GM18505 (cell line): ENCODE data around the gene KRT6A.

Experiments
- ATAC-seq: cut with Tn5 transposase; IDR thresholded peaks from one replicate; pipeline ENCODE4 v1.9.1; 2021; ENCODE audit not compliant: unreplicated experiment
- POLR2A ChIP-seq: IDR thresholded peaks from 4 replicates; pipeline ENCODE4 v1.6.1; 2011; ENCODE audit warnings: borderline replicate concordance; ENCODE audit not compliant: insufficient read depth, insufficient read length; ENCODE audit errors: extremely low read depth

Gene KRT6A

DNA sequence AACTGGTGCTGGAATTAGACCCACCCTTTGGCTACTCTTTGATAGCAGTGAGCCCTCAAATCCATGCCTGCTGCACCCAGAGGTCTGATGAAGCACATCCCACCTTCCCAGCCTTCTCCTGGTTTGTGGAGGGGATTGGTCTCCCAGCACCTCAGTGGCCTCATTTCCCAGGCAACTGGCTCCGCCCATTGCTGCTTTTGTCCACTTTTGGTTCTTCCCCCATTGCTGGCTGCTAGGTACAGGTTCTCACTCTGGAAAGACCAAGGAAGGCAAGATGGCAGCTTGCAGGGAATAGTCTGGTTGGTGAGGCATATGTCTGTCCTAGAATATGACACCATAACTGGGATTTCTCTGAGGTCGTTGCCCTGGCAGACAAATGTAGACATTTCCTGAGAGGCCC lies 37.3 kb upstream of the KRT6A start:
- no peak for TF ChIP-seq POLR2A
- no peak for ATAC-seq

DNA sequence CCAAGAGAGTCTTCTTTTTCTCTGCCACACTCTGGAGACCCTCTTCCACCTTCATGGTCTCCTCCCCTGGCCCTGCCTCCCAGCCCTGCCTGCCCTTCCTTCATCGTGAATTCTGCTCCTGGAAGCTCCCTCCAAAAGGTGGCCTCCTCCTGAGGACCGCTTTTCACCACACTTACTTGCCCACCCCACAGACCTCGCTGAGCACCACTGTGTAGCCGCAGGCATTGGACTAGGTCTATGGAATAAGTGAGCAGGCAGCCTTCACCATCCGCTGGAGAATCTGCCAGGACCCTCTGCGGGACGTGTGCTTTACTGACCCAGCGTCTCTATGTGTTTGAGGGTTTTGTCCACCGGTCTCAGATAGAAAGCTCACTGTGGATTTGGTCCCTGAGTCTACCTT lies 36.8 kb upstream of the KRT6A start:
- ATAC-seq: no peak
- no peak for TF ChIP-seq POLR2A

DNA sequence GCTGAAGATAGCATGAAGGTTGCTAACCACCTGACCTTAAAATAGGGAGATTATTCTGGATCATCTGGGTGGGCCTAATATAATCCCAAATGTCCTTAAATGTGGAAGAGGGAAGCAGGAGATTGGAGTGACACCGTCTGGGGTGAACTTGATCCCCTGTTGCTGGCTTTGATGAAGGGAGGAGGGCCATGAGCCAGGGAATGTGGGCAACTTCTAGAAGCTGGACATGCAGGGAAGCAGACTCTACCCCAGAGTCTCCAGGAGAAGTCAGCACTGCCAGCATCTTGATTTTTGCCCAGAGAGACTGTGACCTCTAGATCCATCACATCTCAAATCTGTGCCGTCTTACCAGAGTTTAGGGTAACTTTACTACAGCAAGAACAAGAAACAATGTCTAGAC lies 36.4 kb upstream of the KRT6A start:
- no peak for ATAC-seq
- no peak for TF ChIP-seq POLR2A

DNA sequence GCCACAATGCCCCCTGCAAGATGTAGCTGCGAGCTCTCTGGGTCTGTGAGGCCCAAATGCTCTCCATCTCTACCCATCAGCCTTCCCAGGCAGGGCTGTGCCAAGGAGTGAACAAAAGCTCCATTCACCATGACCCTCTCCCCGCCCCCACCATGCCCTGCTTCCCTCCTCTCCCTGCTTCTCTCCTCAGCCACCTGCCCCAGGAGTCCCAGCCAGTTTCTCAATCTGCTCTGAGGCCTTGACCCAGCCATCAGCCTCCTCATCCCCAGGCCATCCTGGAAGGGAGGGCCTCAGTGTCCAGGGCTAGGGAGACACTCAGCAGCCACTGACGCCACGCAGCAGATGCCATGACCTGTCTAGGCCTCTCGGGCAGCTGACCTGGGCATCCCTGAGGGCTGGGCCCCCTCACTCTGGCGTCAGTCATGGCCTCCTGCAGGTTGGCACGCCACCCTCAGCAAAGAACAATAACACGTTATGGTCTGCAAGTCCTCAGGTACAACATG lies 35.6 kb upstream of the KRT6A start:
- no peak for TF ChIP-seq POLR2A
- no peak for ATAC-seq

DNA sequence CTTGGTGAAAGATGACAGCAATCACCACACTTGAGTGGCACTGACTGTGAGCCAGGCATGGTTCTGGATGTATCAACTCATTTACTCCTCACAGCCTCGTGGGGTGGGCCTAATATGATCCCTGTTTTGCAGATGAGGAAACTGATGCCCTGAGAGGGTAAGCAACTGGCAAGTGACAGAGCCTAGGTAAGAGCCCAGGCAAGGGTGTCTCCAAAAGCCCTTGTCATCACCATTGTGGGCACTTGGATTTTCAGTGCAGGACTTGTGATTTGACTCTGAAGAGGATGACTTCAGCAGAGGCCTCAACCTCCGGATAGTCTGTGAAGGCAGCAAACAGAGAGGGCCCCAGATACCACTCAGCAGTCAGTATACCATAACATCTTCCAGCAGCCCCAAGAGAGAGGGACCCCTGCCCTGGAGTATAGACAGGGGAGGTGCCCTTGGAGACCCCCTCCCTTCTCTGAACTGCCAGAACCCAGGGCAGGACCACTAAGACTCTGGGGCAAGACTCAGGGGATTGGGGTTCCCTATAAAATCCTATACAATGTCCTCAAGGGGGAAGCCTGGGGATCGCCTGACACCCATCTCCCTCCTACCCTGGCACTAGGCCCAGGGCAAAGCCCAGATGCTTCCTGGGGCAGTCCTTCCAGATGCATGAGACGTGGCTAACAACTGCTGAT lies 34.2 kb upstream of the KRT6A start:
- TF ChIP-seq POLR2A: no peak
- no peak for ATAC-seq

DNA sequence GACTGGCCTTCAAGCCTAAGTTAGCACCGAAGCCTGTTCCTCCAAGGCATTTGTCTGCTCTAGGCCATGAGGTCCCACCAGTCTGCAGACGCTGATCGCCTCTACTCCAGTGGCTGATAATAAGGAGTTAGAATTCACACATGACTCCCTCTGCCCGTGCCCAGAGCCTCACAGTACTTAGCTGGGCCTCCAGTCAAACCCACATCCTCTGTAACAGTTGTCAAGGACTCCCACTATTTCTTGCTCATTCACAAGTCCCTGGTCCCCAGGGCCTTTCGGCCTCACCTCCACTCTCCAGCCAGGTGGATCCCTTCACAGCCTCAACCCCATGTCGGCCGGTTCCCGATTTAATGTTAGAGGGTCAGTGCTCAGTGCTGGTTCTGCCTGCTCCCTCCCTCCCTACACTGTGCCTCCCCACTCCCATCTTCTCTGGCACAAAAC lies 33.5 kb upstream of the KRT6A start:
- no peak for ATAC-seq
- no peak for TF ChIP-seq POLR2A

DNA sequence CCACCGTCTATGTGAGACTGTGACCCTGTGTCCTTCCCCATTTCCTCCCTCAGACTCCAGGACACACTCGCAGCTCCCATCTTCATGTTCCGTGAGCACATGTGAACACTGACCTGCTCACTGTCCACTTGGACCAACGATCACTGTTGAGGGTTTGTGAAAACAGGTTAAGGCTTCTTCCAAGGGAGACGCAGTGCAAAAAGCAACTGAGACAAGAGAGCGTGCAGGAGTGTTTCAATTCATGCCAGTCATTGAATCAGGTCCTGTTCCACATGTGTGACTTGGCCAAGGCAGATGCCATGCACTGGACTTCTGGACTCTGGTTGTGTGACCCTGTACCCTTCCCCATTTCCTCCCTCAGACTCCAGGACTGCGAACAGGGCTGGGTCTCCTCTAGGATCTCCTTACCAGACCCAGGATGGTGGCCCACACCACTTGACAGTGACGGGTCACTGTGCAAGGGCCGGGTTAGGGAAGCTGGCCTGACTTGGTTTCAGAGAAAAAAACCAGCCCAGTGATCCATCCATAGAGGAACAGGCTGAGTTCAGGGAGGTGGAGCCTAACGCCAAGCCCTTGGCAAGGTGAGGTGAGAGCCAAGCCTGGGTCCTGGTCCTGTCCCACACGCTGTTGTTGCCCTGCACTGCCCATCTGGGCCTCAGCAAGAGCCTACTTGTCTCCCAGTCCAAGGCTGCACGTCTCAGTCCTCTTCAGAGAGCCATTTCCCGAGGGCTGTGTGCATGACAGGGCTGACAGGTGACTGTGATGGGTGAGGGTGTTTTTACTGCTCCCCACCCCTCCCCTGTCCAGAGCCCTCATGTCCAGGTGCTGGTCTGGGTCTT lies 32.8 kb upstream of the KRT6A start:
- ATAC-seq: no peak
- TF ChIP-seq POLR2A: no peak

DNA sequence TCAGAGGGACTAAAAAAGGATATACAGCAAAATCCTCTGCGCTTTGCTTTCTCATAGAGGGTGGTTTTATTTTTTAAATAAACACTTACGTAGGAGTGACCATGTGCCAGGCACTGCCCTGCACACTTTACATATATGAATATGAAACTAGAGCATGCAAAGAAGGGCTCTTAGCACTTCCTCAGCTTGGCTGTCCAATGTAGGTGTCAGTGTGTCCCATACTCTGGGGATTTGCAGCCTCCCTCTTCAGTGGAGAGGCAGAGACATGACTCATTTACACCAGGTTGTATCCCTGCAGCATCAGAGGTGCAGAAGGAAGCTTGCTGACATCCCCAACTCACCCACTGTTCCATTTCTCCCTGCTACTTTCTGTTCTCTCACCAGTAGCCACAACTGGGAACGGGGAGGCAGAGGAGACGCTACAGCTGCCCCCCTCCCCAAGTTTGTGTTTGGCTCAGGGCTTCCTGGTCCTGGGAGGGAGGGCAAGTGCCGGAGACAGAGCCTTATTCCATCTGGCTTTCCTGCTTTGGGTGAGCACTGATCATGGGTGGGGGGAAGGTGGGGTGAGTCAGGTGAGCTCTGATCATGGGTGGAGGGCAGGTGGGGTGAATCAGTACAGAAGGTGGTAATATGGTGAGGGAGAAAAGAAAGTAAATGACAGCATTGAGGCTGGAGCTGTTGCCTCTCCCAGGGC lies 32.0 kb upstream of the KRT6A start:
- no peak for TF ChIP-seq POLR2A
- no peak for ATAC-seq

DNA sequence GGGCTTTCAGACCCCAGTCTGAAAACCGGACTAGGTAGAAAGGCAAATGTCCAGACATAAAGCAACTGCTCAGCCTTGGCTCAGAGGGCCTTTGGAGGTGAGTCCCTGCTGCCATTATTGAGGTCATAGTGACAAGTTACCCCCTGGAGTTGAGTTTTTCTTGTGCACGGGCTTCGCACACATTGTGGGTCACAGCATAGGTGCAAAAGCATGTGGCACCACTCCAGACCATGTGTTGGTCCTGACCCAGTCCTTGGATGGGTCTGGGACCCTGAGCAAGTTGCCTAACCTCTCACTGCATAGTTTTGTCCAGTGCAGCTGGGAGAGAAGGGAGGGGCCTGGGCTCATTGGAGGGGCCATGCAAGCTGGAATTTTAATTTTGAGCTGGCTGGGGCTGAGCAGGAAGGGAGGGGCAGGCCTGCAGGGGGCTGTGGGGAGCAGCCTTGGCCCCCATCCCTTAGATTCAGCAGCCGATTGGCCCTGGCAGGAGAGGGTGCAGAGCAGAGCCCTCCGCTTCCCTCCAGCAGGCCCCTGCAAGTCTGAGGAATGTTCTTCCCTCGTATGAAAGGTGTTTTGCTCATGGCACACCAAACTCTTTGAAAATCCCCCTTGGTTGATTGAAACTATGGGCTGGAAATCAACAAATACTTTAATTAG lies 31.3 kb upstream of the KRT6A start:
- no peak for TF ChIP-seq POLR2A
- ATAC-seq: no peak

DNA sequence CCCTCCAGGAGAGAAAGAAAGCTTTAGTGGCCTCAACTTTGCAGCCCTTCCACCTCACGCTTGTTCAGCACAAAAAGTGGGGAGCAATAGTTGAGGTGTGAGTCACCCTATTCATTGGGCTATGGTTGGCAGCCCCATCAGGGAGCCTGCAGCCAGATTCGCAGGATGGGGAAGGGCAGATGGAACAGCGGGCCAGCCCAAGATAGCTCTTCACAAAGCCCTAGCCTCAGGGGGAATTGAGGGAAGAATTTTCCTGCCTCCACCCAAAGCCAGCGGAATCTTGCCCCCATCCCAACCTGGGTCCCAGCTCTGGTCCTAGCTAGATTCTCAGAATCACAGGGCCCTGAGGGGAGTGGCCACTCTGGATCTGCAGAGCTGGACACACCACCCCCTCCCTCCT lies 30.8 kb upstream of the KRT6A start:
- ATAC-seq: no peak
- TF ChIP-seq POLR2A: no peak

DNA sequence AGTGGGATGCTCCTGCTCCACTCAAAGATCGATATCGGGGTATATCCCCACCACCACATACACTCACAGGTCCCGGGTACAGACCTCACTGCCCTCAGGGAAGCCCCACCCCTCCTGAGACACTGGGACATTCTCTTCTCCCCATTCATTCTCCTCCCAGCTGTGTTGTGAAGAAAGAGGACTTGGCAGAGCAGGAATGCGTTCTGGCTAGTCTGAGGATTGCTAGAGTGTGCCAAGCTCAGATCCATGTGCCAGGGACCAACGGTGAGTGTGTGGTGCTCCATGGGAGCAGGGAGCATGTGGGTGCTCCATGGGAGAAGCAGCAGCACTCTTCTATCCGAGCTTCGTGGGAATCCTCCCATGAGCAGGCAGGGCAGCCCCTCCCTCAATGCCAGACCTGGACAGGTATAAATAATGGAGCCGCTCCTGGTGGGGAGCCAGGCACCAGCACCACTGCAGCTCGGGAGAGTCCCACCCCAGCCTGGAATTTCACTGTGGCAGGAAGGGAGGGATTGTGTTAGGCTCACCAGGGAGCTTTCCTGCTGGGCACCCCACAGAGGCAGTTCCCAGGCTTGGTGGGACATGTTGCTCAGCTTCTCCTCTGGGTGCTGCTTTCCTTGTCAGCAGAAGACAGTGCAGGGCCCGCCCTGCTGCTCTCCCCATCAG lies 29.4 kb upstream of the KRT6A start:
- no peak for TF ChIP-seq POLR2A
- no peak for ATAC-seq

DNA sequence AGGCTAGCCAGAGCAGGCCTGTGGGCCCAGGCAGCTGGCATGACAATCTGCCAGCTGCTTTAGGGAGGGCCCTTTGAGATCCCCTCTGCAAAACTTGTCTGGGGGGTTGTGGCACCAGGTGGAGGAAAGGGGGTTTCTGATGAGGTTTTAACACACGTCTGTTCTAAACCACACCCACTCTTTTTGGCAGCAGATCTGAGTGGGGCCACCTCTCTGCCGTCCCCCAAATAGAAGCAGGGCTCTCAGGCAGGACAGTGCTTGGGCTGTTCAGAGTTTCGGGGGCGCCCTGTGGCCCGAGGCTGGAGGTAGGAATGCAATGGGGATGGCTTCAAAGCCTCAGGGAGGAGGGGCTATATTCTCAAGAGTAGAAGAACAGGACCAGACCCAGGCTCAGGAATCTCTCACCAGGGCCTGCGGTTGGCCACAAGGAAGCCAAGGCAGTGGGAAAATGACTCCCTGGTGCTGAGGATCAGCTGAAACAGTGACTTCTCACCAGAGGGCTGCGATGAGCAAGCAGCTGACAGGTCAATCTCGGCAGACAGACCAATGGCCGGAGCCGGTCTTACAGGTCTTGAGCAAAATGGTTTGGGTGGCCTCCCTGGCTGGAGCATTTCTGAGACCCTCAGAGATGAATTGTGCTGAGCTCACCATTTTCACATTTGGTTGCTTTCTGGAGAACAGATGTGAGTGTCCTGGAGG lies 28.7 kb upstream of the KRT6A start:
- no peak for TF ChIP-seq POLR2A
- no peak for ATAC-seq

DNA sequence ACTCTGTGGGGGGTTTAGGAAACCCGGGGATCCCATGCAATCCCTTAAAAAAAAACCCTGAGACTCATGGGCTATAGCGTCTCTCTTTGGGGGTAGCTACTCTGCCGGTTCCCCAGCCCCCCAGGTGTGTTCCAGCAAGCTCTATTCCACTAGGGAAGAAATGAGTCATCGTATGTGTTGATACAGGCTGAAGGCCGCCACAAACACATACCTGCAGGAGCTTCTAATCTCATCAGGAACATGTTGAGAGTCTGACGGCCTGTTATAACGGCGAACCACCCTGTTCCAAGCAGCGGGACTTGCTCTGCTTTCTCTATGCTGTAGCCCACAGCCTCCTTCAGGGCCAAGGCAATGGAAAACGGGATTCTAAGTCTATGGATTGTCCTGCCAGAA lies 28.1 kb upstream of the KRT6A start:
- no peak for TF ChIP-seq POLR2A
- no peak for ATAC-seq
